NCI-H2107 (cell line): ENCODE measurements around the gene PDZRN3.

ENCODE experiments used
- DNase-seq: peaks from one replicate; lab custom pipeline; 2025; lab: John Stamatoyannopoulos, UW

The PDZRN3 gene

GRCh38 chr3:73624821-73625665, at the start of gene PDZRN3:
Gene PDZRN3 (minus strand): TSS chr3:73624941.
- DNase-seq: no peak

- DNase-seq: peak; percentile 37
Observed at GRCh38 chr3:73674280-73674679, 49.5 kb upstream of the PDZRN3 start.

GRCh38 chr3:73669260-73669659, 44.5 kb upstream of the PDZRN3 start:
- no peak for DNase-seq

GRCh38 chr3:73668391-73668790, 43.6 kb upstream of the PDZRN3 start:
- no peak for DNase-seq

GRCh38 chr3:73667889-73668288, 43.1 kb upstream of the PDZRN3 start:
- DNase-seq: no peak

GRCh38 chr3:73665286-73665685, 40.5 kb upstream of the PDZRN3 start:
- no peak for DNase-seq

- no peak for DNase-seq
Observed at GRCh38 chr3:73664389-73664788, 39.6 kb upstream of the PDZRN3 start.

- no peak for DNase-seq
Observed at GRCh38 chr3:73663495-73663894, 38.8 kb upstream of the PDZRN3 start.

- DNase-seq: no peak
Observed at GRCh38 chr3:73661265-73661664, 36.5 kb upstream of the PDZRN3 start.

GRCh38 chr3:73658227-73658626, 33.5 kb upstream of the PDZRN3 start:
- no peak for DNase-seq

GRCh38 chr3:73657186-73657585, 32.4 kb upstream of the PDZRN3 start:
- no peak for DNase-seq

GRCh38 chr3:73656241-73656890, 31.6 kb upstream of the PDZRN3 start:
- DNase-seq: no peak

- no peak for DNase-seq
Observed at GRCh38 chr3:73655197-73655596, 30.5 kb upstream of the PDZRN3 start.

GRCh38 chr3:73653877-73654276, 29.1 kb upstream of the PDZRN3 start:
- DNase-seq: no peak

- DNase-seq: no peak
Observed at GRCh38 chr3:73653351-73653750, 28.6 kb upstream of the PDZRN3 start.

- DNase-seq: no peak
Observed at GRCh38 chr3:73652896-73653295, 28.2 kb upstream of the PDZRN3 start.

- DNase-seq: no peak
Observed at GRCh38 chr3:73637042-73637441, 12.3 kb upstream of the PDZRN3 start.

GRCh38 chr3:73635254-73635653, 10.5 kb upstream of the PDZRN3 start:
- DNase-seq: no peak

- DNase-seq: no peak
Observed at GRCh38 chr3:73633916-73634344, 9.2 kb upstream of the PDZRN3 start.

- no peak for DNase-seq
Observed at GRCh38 chr3:73633453-73633852, 8.7 kb upstream of the PDZRN3 start.

- DNase-seq: no peak
Observed at GRCh38 chr3:73626106-73626505, 1.4 kb upstream of the PDZRN3 start.

GRCh38 chr3:73624017-73624820, 522 bp downstream of the PDZRN3 start:
- DNase-seq: no peak

GRCh38 chr3:73623346-73623745, 1.4 kb downstream of the PDZRN3 start:
- DNase-seq: no peak
